GM12878 (cell line): Measurements from ENCODE around the gene LDLRAD3. TPM values are rescaled to one million over a fixed set of nuclear protein-coding genes. Genes with fewer than 3 reads are reported as not detected.

Experiments used
- ATAC-seq: fragments of 200-7000 bp; cut with Tn5 transposase; 3 replicates; pipeline ENCODE4 v1.9.1; 2020; ENCODE audit warnings: mild to moderate bottlenecking, moderate library complexity
- BruUV-seq: library from RNA; stranded (reverse); fragments of 400-500 nt; replicated peaks from 2 replicates; lab custom pipeline; 2021; lab: Mats Ljungman, UMichigan
- CTCF ChIA-PET: fragments of 300-600 bp; sonication (Branson Sonifier 250); formaldehyde crosslinking; extraction: SDS; loops from one replicate; lab custom pipeline; 2021; ENCODE audit warnings: inconsistent platforms; lab: Yijun Ruan, JAX
- POLR2A ChIA-PET: fragments of 350-600 bp; formaldehyde crosslinking; extraction: SDS; loops from one replicate; lab custom pipeline; 2021; ENCODE audit warnings: inconsistent platforms; lab: Charles Lee
- RAD21 ChIA-PET: fragments of 300-600 bp; sonication (Branson Sonifier 250); formaldehyde crosslinking; loops from one replicate; lab custom pipeline; 2023; ENCODE audit warnings: antibody characterized with exemption; ENCODE audit not compliant: unreplicated experiment; lab: Charles Lee
- SMC1A ChIA-PET: fragments of 300-600 bp; sonication (Branson Sonifier 250); formaldehyde crosslinking; loops from one replicate; lab custom pipeline; 2023; ENCODE audit not compliant: unreplicated experiment, uncharacterized antibody; lab: Charles Lee
- DNase-seq: peaks from one replicate; pipeline ENCODE4 v3.0.0-alpha.2; 2011; ENCODE audit warnings: low read depth, low spot score
- FAIRE-seq: peaks from 3 replicates; lab custom pipeline; 2011; peaks lifted over from hg19 to GRCh38; lab: Jason Lieb, UNC
- H2AFZ ChIP-seq: 2 replicates; pipeline ENCODE4 v1.6.0; 2011; ENCODE audit warnings: low read depth, low read length, control low read depth; ENCODE audit not compliant: control insufficient read depth
- H3K27ac ChIP-seq: 2 replicates; pipeline ENCODE4 v1.5.1; 2011; ENCODE audit warnings: control low read depth; ENCODE audit not compliant: control insufficient read depth, insufficient read depth
- H3K27me3 ChIP-seq, 2 experiments: replicated peaks in 1 of 2; 2 replicates each; pipeline versions ENCODE4 v1.6.0 to v1.6.1; 2011; ENCODE audit warnings: low read length in 1 of 2; ENCODE audit not compliant: control insufficient read depth in 2 of 2, insufficient read depth in 2 of 2
- H3K36me3 ChIP-seq, 2 experiments: 2 replicates each; pipeline ENCODE4 v1.5.1; 2011; ENCODE audit warnings: low read length in 1 of 2; ENCODE audit not compliant: control insufficient read depth in 2 of 2, insufficient read depth in 2 of 2
- H3K4me1 ChIP-seq: 2 replicates; pipeline ENCODE4 v1.6.1; 2011; ENCODE audit warnings: mild to moderate bottlenecking, low read length, moderate library complexity, mixed read lengths; ENCODE audit not compliant: control insufficient read depth, insufficient read depth
- H3K4me2 ChIP-seq: 2 replicates; pipeline ENCODE4 v1.6.0; 2011; ENCODE audit warnings: control low read depth; ENCODE audit not compliant: control insufficient read depth, insufficient read depth
- H3K4me3 ChIP-seq: fragments of 200-600 bp; sonication (generic); 2 replicates; pipeline ENCODE4 v1.5.1; 2016
- H3K79me2 ChIP-seq: 2 replicates; pipeline ENCODE4 v1.6.0; 2011; ENCODE audit warnings: low read length; ENCODE audit not compliant: control insufficient read depth, insufficient read depth
- H3K9ac ChIP-seq: 2 replicates; pipeline ENCODE4 v1.8.0; 2011; ENCODE audit warnings: low read length, control low read depth, mixed read lengths; ENCODE audit not compliant: control insufficient read depth, insufficient read depth
- H3K9me3 ChIP-seq: replicated peaks from 3 replicates; pipeline ENCODE4 v1.5.1; 2011; ENCODE audit warnings: mild to moderate bottlenecking, low read length; ENCODE audit not compliant: control insufficient read depth, insufficient read depth
- H4K20me1 ChIP-seq: 2 replicates; pipeline ENCODE4 v1.6.0; 2011; ENCODE audit not compliant: control insufficient read depth, insufficient read depth
- ATF7 ChIP-seq: fragments of 450-650 bp; IDR thresholded peaks from 2 replicates; pipeline ENCODE4 v1.6.1; 2016; ENCODE audit warnings: low read depth, mild to moderate bottlenecking
- BCL11A ChIP-seq: IDR thresholded peaks from 2 replicates; pipeline ENCODE4 v1.6.1; 2011; ENCODE audit warnings: low read depth, low read length
- BMI1 ChIP-seq: fragments of 450-650 bp; IDR thresholded peaks from 2 replicates; pipeline ENCODE4 v1.6.1; 2016; ENCODE audit warnings: mild to moderate bottlenecking, moderate library complexity, borderline replicate concordance
- CBFB ChIP-seq: IDR thresholded peaks from 2 replicates; pipeline ENCODE4 v1.6.1; 2016; ENCODE audit warnings: antibody characterized with exemption, low read depth
- CHD2 ChIP-seq: IDR thresholded peaks from 2 replicates; pipeline ENCODE4 v1.6.1; 2011; ENCODE audit warnings: low read depth, low read length, improper control_type of control experiment, borderline replicate concordance
- CREM ChIP-seq: IDR thresholded peaks from 2 replicates; pipeline ENCODE4 v1.6.1; 2014; ENCODE audit warnings: antibody characterized with exemption, low read depth
- EED ChIP-seq: sonication (generic); IDR thresholded peaks from 2 replicates; pipeline ENCODE4 v1.6.1; 2016; ENCODE audit warnings: antibody characterized with exemption, low read depth
- HDAC6 ChIP-seq: fragments of 200-600 bp; sonication (generic); IDR thresholded peaks from one replicate; pipeline ENCODE4 v1.8.0; 2017; ENCODE audit warnings: antibody characterized with exemption; ENCODE audit not compliant: unreplicated experiment
- MEF2B ChIP-seq: fragments of 450-650 bp; IDR thresholded peaks from 2 replicates; pipeline ENCODE4 v1.6.1; 2018; ENCODE audit warnings: mild to moderate bottlenecking, moderate library complexity; ENCODE audit not compliant: partially characterized antibody, poor library complexity, severe bottlenecking
- NFXL1 ChIP-seq: fragments of 450-650 bp; IDR thresholded peaks from 2 replicates; pipeline ENCODE4 v1.6.1; 2017; ENCODE audit warnings: antibody characterized with exemption, mild to moderate bottlenecking, borderline replicate concordance
- NRF1 ChIP-seq: conservative IDR thresholded peaks from 2 replicates; pipeline ENCODE4 v1.6.1; 2011; ENCODE audit warnings: mild to moderate bottlenecking, low read depth, low read length, improper control_type of control experiment
- RAD21 ChIP-seq: IDR thresholded peaks from 2 replicates; pipeline ENCODE4 v1.6.1; 2011; ENCODE audit warnings: mild to moderate bottlenecking, low read depth, low read length, moderate library complexity; ENCODE audit not compliant: insufficient read depth
- RUNX3 ChIP-seq: IDR thresholded peaks from 2 replicates; pipeline ENCODE4 v1.6.1; 2012; ENCODE audit warnings: low read length, inconsistent platforms
- SIX5 ChIP-seq: IDR thresholded peaks from 2 replicates; pipeline ENCODE4 v1.6.1; 2011; ENCODE audit warnings: mild to moderate bottlenecking, low read depth, low read length, moderate library complexity; ENCODE audit not compliant: severe bottlenecking
- SRF ChIP-seq, 2 experiments: IDR thresholded peaks; 2 replicates each; pipeline ENCODE4 v1.6.1; 2011; ENCODE audit warnings: low read depth in 2 of 2, low read length in 2 of 2, mild to moderate bottlenecking in 1 of 2, moderate library complexity in 1 of 2
- ZBED1 ChIP-seq: IDR thresholded peaks from 2 replicates; pipeline ENCODE4 v1.6.1; 2016; ENCODE audit warnings: borderline replicate concordance
- ZBTB33 ChIP-seq: fragments of 450-650 bp; IDR thresholded peaks from 2 replicates; pipeline ENCODE4 v1.6.1; 2017; ENCODE audit warnings: mild to moderate bottlenecking
- ZNF24 ChIP-seq: fragments of 450-650 bp; IDR thresholded peaks from 2 replicates; pipeline ENCODE4 v1.6.1; 2017; ENCODE audit warnings: antibody characterized with exemption, mild to moderate bottlenecking
- WGBS: methylation state at CpG from one replicate; pipeline ENCODE4 v1.1.6; 2016; ENCODE audit warnings: low lambda C conversion rate; ENCODE audit not compliant: insufficient replicate concordance, insufficient coverage; ENCODE audit errors: missing lambda C conversion rate; 5-methylcytosine and 5-hydroxymethylcytosine counted together
- in situ Hi-C: fragments of 300-500 bp; cut with MboI; formaldehyde crosslinking; loops from 9 replicates; pipeline ENCODE4 v1.14.3; 2018; ENCODE audit warnings: mixed read lengths
- intact Hi-C: fragments of 100-400 bp; cut with micrococcal nuclease; formaldehyde crosslinking; loops from one replicate; pipeline ENCODE4 v1.14.2; 2022; ENCODE audit not compliant: unreplicated experiment
- polyA plus RNA-seq, 11 experiments: library from polyadenylated mRNA; depleted of rRNA in 4 of 11; unstranded in 6 of 11; stranded (reverse) in 5 of 11; fragments of >200 nt; fragmentation: Nextera tagmentation in 4 of 11; fragmentation: Illumina TruSeq in 1 of 11; extraction: Ambion mirVana in 4 of 11; extraction: Trizol in 1 of 11; gene quantifications; 1 replicate in 1 of 11; 2 replicates in 10 of 11; pipeline versions ENCODE4 v1.2.1 to v1.2.3, GENCODE V29; 2011 to 2016; ENCODE audit warnings: inconsistent platforms in 2 of 11, missing spikeins in 2 of 11, low read depth in 1 of 11
- total RNA-seq, 4 experiments: library from RNA; depleted of rRNA in 3 of 4; stranded (reverse); fragments of >200 nt in 3 of 4; fragmentation: Illumina TruSeq in 1 of 4; extraction: Trizol in 1 of 4; gene quantifications; 2 replicates each; pipeline versions ENCODE4 v1.2.1 to v1.2.3, GENCODE V29; 2013 to 2021

The LDLRAD3 gene
- total and polyA plus RNA-seq, 10 of the 15 experiments (the other 5 are each of a cell fraction or from before 2014, with no cell fraction given) = 2.5 to 17.2 (median 10.7) TPM

- SMC1A ChIA-PET = interaction anchor here (1.1 kb wide), 1 partner anchor 9 kb away, joined by 3 read pairs; no protein-coding TSS in a partner anchor
These were observed 304.6 kb downstream of the LDLRAD3 start for GRCh38 chr11:36248436-36248835.

GRCh38 chr11:36249246-36249645 lies 305.4 kb downstream of the LDLRAD3 start:
- intact Hi-C loops (no loop called here), in situ Hi-C loops (no loop called here)
- SMC1A ChIA-PET = interaction anchor here (1.0 kb wide), 1 partner anchor 117 kb away, joined by 3 read pairs; no protein-coding TSS in a partner anchor
- no peak for DNase-seq
- Histone ChIP-seq H4K20me1 (no peaks in the 10 kb centered on the region), H3K79me2 (no peaks in the 10 kb centered on the region), H3K4me3 (no peak overlapping the region), H3K27ac (no peak overlapping the region), H3K36me3 (no peaks in the 10 kb centered on the region), H2AFZ (no peak overlapping the region), H3K4me1 (no peaks in the 10 kb centered on the region), H3K27me3 (no peaks in the 10 kb centered on the region; a peak in 2 of 4 replicates), H3K9me3 (no peaks in the 10 kb centered on the region), H3K4me2 (no peak overlapping the region), H3K9ac (no peak overlapping the region)
- CTCF ChIA-PET = interaction anchor here (0.8 to 1.8 kb wide), 5 partner anchors 10 to 633 kb away, joined by 3 to 10 read pairs (median 3); no protein-coding TSS in a partner anchor
- TF ChIP-seq CHD2 = no peak
- TF ChIP-seq EED = peak; percentile 50; the same call in 1 of the 2 replicates
- peak; percentile 46; the same call in 1 of the 2 replicates for TF ChIP-seq CBFB
- TF ChIP-seq RAD21 = no peak
- no peak for TF ChIP-seq CREM
- peak; percentile 51 for TF ChIP-seq ATF7
- TF ChIP-seq HDAC6 = no peak
- TF ChIP-seq ZBTB33 = no peak
- TF ChIP-seq BMI1 = no peak
- TF ChIP-seq MEF2B = no peak
- no peak for TF ChIP-seq NRF1
- TF ChIP-seq RUNX3 = peak; percentile 86
- no peak for TF ChIP-seq ZBED1
- RAD21 ChIA-PET = interaction anchor here (0.6 to 2.4 kb wide), 3 partner anchors 10 to 638 kb away, joined by 3 to 9 read pairs (median 7); no protein-coding TSS in a partner anchor
- peak; percentile 85 for ATAC-seq
- FAIRE-seq = no peak
- POLR2A ChIA-PET = no interaction called here
- no TSS peak for BruUV-seq
- WGBS = 18% methylated on average over 2 of the region's 2 CpGs

More at GRCh38 chr11:36248436-36248835, 304.6 kb downstream of the LDLRAD3 start:
- Histone ChIP-seq H4K20me1 (no peaks in the 10 kb centered on the region), H3K36me3 (no peaks in the 10 kb centered on the region), H3K27me3 (no peaks in the 10 kb centered on the region; a peak in 2 of 4 replicates), H3K27ac (no peak overlapping the region), H3K79me2 (no peaks in the 10 kb centered on the region), H3K9ac (no peak overlapping the region), H2AFZ (no peak overlapping the region), H3K4me1 (no peaks in the 10 kb centered on the region), H3K4me3 (no peak overlapping the region), H3K9me3 (no peaks in the 10 kb centered on the region), H3K4me2 (no peak overlapping the region)
- DNase-seq = no peak
- WGBS = 0% methylated on average over 4 of the region's 4 CpGs
- POLR2A ChIA-PET = no interaction called here
- CTCF ChIA-PET = interaction anchor here (0.8 to 1.8 kb wide), 5 partner anchors 10 to 632 kb away, joined by 3 to 10 read pairs (median 3); no protein-coding TSS in a partner anchor
- FAIRE-seq = no peak
- TF ChIP-seq ZNF24 (no peak), SRF (IDR thresholded peaks at IDR 0.05; ENCODE audit: low read depth in 2 of 2, low read length in 2 of 2) (no peak), SIX5 (no peak), NFXL1 (no peak), BCL11A (no peak)
- RAD21 ChIA-PET = interaction anchor here (1.5 to 2.4 kb wide), 2 partner anchors 10 to 18 kb away, joined by 7 to 9 read pairs; no protein-coding TSS in a partner anchor
- in situ Hi-C loops = no loop called here
- BruUV-seq = no TSS peak
- intact Hi-C loops = no loop called here
- no peak for ATAC-seq
